Transverse colon (tissue), 3 donors: ENCODE data around the gene PRDX3.

Experiments used
- POLR2A ChIP-seq: fragments of 450-650 bp; IDR thresholded peaks from one replicate; pipeline ENCODE4 v1.6.1; 2016; ENCODE audit warnings: antibody characterized with exemption, mild to moderate bottlenecking, moderate library complexity
- TF ChIP-seq, protein P1 (sequence below), 5 experiments: fragments of 200-600 bp in 3 of 5; fragments of 450-650 bp in 2 of 5; sonication (generic) in 3 of 5; IDR thresholded peaks; 1 replicate in 2 of 5; 2 replicates in 3 of 5; pipeline ENCODE4 v1.5.1; 2016 to 2017; ENCODE audit warnings: antibody characterized with exemption in 5 of 5, inconsistent platforms in 3 of 5, mild to moderate bottlenecking in 2 of 5, moderate library complexity in 1 of 5

DNA sequence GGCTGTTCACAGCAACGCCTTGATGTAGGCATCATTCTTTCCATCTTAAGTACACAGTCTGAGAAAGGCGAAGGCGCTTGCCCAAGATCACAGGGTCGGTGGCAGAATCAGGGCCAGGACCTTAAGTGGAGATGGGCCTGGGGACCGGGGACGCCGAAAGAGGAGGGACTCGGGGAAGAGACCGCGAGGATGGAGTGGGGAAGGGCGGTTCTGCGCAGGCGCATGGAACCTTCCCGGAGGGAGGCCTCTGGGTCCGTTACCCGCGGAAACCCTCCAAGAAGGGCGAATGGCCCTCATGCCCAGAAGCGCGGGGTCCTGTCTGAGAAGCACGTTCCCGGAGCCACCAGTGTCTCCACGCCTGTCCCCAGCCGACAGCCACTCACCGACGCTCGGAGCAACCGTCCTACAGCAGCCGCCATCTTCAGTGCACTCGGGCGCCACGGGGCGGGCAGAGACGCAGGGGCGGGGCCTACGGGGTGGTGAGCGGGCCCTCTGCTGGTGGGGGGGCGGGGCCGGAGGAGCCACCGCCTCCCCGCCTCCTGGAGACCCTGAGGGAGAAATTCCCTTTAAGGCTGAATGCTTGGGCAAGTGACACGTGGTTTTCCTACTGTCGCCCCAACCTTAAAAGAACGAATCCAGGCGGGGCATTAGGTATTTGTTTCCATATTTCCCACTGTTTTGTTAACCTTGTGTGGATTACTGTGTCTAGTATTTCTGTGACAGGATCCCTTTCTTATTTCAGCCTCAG, at the start of gene PRDX3:
- TF ChIP-seq, protein P1, sequence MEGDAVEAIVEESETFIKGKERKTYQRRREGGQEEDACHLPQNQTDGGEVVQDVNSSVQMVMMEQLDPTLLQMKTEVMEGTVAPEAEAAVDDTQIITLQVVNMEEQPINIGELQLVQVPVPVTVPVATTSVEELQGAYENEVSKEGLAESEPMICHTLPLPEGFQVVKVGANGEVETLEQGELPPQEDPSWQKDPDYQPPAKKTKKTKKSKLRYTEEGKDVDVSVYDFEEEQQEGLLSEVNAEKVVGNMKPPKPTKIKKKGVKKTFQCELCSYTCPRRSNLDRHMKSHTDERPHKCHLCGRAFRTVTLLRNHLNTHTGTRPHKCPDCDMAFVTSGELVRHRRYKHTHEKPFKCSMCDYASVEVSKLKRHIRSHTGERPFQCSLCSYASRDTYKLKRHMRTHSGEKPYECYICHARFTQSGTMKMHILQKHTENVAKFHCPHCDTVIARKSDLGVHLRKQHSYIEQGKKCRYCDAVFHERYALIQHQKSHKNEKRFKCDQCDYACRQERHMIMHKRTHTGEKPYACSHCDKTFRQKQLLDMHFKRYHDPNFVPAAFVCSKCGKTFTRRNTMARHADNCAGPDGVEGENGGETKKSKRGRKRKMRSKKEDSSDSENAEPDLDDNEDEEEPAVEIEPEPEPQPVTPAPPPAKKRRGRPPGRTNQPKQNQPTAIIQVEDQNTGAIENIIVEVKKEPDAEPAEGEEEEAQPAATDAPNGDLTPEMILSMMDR (IDR thresholded peaks at IDR 0.05), result peak in 3 of 5 experiments; percentile 17 to 24 (median 24)
- TF ChIP-seq POLR2A, result peak; percentile 67
